HCT116 (cell line): ENCODE measurements around the gene DISP2. TPM values are rescaled to one million over a fixed set of nuclear protein-coding genes. Genes with fewer than 3 reads are reported as not detected.

Experiments used
- ATAC-seq: fragments of 200-7000 bp; cut with Tn5 transposase; 2 replicates; pipeline ENCODE4 v1.9.1; 2020; ENCODE audit warnings: mild to moderate bottlenecking, moderate library complexity
- BruUV-seq: library from RNA; stranded (reverse); fragments of 400-500 nt; replicated peaks from 2 replicates; lab custom pipeline; 2021; lab: Mats Ljungman, UMichigan
- CTCF ChIA-PET: fragments of 300-600 bp; sonication (Branson Sonifier 250); formaldehyde crosslinking; loops from one replicate; lab custom pipeline; 2021; ENCODE audit warnings: antibody characterized with exemption; lab: Charles Lee
- POLR2A ChIA-PET: fragments of 300-600, 350-600 bp; sonication (Branson Sonifier 250); formaldehyde crosslinking; loops from one replicate; lab custom pipeline; 2021; ENCODE audit warnings: antibody characterized with exemption; lab: Charles Lee
- RAD21 ChIA-PET, 2 experiments: fragments of 300-600 bp; sonication (Branson Sonifier 250); formaldehyde crosslinking; loops; one replicate each; lab custom pipeline; 2023; ENCODE audit warnings: low total read pairs in 2 of 2; ENCODE audit not compliant: uncharacterized antibody in 2 of 2, unreplicated experiment in 2 of 2, low non-redundant PET in 1 of 2; lab: Charles Lee
- DNase-seq: peaks from one replicate; pipeline ENCODE4 v3.0.0-alpha.2; 2010; ENCODE audit warnings: low read depth, low spot score
- H2AFZ ChIP-seq: fragments of 200-600 bp; shearing (Covaris generic), sonication (generic); 2 replicates; pipeline ENCODE4 v1.6.1; 2017; ENCODE audit warnings: low read depth, mixed run types, mixed read lengths, antibody characterized with exemption, low read length; ENCODE audit not compliant: poor library complexity, severe bottlenecking
- H3K27ac ChIP-seq: 2 replicates; pipeline ENCODE4 v1.5.1; 2012; ENCODE audit warnings: low read depth, low read length
- H3K27me3 ChIP-seq: fragments of 200-600 bp; sonication (generic); 2 replicates; pipeline ENCODE4 v1.6.1; 2016; ENCODE audit warnings: mixed run types, low read length, mixed read lengths; ENCODE audit not compliant: insufficient read depth
- H3K36me3 ChIP-seq, 2 experiments: fragments of 200-500 bp in 1 of 2; fragments of 200-600 bp in 1 of 2; sonication (Bioruptor generic) in 1 of 2; sonication (generic) in 1 of 2; 2 replicates each; pipeline versions ENCODE4 v1.5.1 to v1.6.1; 2014 to 2016; ENCODE audit warnings: low read length in 2 of 2, inconsistent platforms in 1 of 2, mixed read lengths in 1 of 2, mixed run types in 1 of 2; ENCODE audit not compliant: insufficient read depth in 2 of 2, control insufficient read depth in 1 of 2
- H3K4me1 ChIP-seq, 2 experiments: fragments of 200-600 bp in 1 of 2; sonication (generic) in 1 of 2; 2 replicates each; pipeline versions ENCODE4 v1.5.1 to v1.6.1; 2012 to 2017; ENCODE audit warnings: low read length in 2 of 2, inconsistent platforms in 1 of 2, mild to moderate bottlenecking in 1 of 2, mixed read lengths in 1 of 2, mixed run types in 1 of 2, moderate library complexity in 1 of 2; ENCODE audit not compliant: insufficient read depth in 2 of 2, control insufficient read depth in 1 of 2
- H3K4me2 ChIP-seq: fragments of 200-600 bp; sonication (generic); 2 replicates; pipeline ENCODE4 v1.6.1; 2017; ENCODE audit warnings: mixed run types, low read length, mixed read lengths
- H3K4me3 ChIP-seq, 2 experiments: fragments of 200-600 bp in 1 of 2; sonication (generic) in 1 of 2; replicated peaks in 1 of 2; 2 replicates each; pipeline ENCODE4 v1.5.1; 2011 to 2016; ENCODE audit warnings: low read length in 2 of 2, control low read depth in 1 of 2, low read depth in 1 of 2, mild to moderate bottlenecking in 1 of 2, mixed read lengths in 1 of 2, mixed run types in 1 of 2
- H3K79me2 ChIP-seq: fragments of 200-600 bp; sonication (generic); 2 replicates; pipeline ENCODE4 v1.6.1; 2017; ENCODE audit warnings: mild to moderate bottlenecking, mixed run types, low read length, moderate library complexity, mixed read lengths; ENCODE audit not compliant: insufficient read depth
- H3K9ac ChIP-seq: fragments of 200-600 bp; sonication (generic); 2 replicates; pipeline ENCODE4 v1.6.1; 2016; ENCODE audit warnings: low read length, mixed read lengths
- H3K9me2 ChIP-seq: fragments of 200-600 bp; sonication (generic), shearing (Covaris generic); 2 replicates; pipeline ENCODE4 v1.6.1; 2017; ENCODE audit warnings: mixed run types, mild to moderate bottlenecking, moderate library complexity; ENCODE audit not compliant: insufficient read depth
- H3K9me3 ChIP-seq, 2 experiments: fragments of 200-500 bp in 1 of 2; fragments of 200-600 bp in 1 of 2; sonication (Bioruptor generic) in 1 of 2; sonication (generic) in 1 of 2; 2 replicates each; pipeline ENCODE4 v1.6.1; 2014 to 2017; ENCODE audit warnings: low read length in 2 of 2, mixed read lengths in 2 of 2, inconsistent platforms in 1 of 2, low read depth in 1 of 2, mild to moderate bottlenecking in 1 of 2, mixed run types in 1 of 2, moderate library complexity in 1 of 2; ENCODE audit not compliant: control insufficient read depth in 1 of 2, insufficient read depth in 1 of 2
- H4K20me1 ChIP-seq: fragments of 200-600 bp; sonication (generic), shearing (Covaris generic); 2 replicates; pipeline ENCODE4 v1.6.1; 2017; ENCODE audit warnings: mixed run types, mild to moderate bottlenecking, moderate library complexity; ENCODE audit not compliant: insufficient read depth
- CEBPB ChIP-seq: IDR thresholded peaks from 2 replicates; pipeline ENCODE4 v1.6.1; 2012; ENCODE audit warnings: low read depth
- EGR1 ChIP-seq: IDR thresholded peaks from 2 replicates; pipeline ENCODE4 v1.6.1; 2012; ENCODE audit warnings: low read depth
- ELF1 ChIP-seq: IDR thresholded peaks from 2 replicates; pipeline ENCODE4 v1.6.1; 2012; ENCODE audit warnings: low read depth, borderline replicate concordance
- EZH2phosphoT487 ChIP-seq: fragments of 200-600 bp; IDR thresholded peaks from 2 replicates; pipeline ENCODE4 v1.6.1; 2018; ENCODE audit warnings: antibody characterized with exemption, borderline replicate concordance
- JUND ChIP-seq: IDR thresholded peaks from 2 replicates; pipeline ENCODE4 v1.6.1; 2012
- POLR2A ChIP-seq: IDR thresholded peaks from 2 replicates; pipeline ENCODE4 v1.7.0; 2011; ENCODE audit warnings: borderline replicate concordance; ENCODE audit not compliant: insufficient read depth, insufficient read length; ENCODE audit errors: extremely low read depth
- RAD21 ChIP-seq: IDR thresholded peaks from 2 replicates; pipeline ENCODE4 v1.6.1; 2012; ENCODE audit warnings: low read depth, mild to moderate bottlenecking
- SIN3A ChIP-seq: IDR thresholded peaks from 2 replicates; pipeline ENCODE4 v1.6.1; 2012; ENCODE audit warnings: low read depth
- SRF ChIP-seq: IDR thresholded peaks from 2 replicates; pipeline ENCODE4 v1.6.1; 2012; ENCODE audit warnings: low read depth
- YY1 ChIP-seq: IDR thresholded peaks from 2 replicates; pipeline ENCODE4 v1.6.1; 2011; ENCODE audit warnings: low read length, low read depth, moderate library complexity, mild to moderate bottlenecking; ENCODE audit not compliant: insufficient replicate concordance; ENCODE audit errors: extremely low read depth
- ZNF274 ChIP-seq: fragments of 200-500 bp; sonication (Bioruptor generic); IDR thresholded peaks from 2 replicates; pipeline ENCODE4 v1.6.1; 2014; ENCODE audit warnings: mild to moderate bottlenecking, low read depth, low read length, inconsistent platforms
- intact Hi-C: fragments of 100-400 bp; cut with micrococcal nuclease; formaldehyde crosslinking; loops from 2 replicates; pipeline ENCODE4 v1.10.0; 2022
- total RNA-seq: library from RNA; stranded (reverse); gene quantifications from one replicate; pipeline ENCODE4 v1.2.1, GENCODE V29; 2021; ENCODE audit not compliant: unreplicated experiment
- TF ChIP-seq, protein P1 (sequence below): IDR thresholded peaks from 2 replicates; pipeline ENCODE4 v1.6.1; 2012
- TF ChIP-seq, protein P2 (sequence below), 3 experiments: fragments of 200-600 bp in 1 of 3; sonication (generic) in 1 of 3; IDR thresholded peaks in 2 of 3; conservative IDR thresholded peaks in 1 of 3; 2 replicates each; pipeline ENCODE4 v1.5.1; 2012 to 2017; ENCODE audit warnings: low read depth in 2 of 3, low read length in 2 of 3, antibody characterized with exemption in 1 of 3, borderline replicate concordance in 1 of 3, control low read depth in 1 of 3, mild to moderate bottlenecking in 1 of 3, mixed read lengths in 1 of 3, mixed run types in 1 of 3, moderate library complexity in 1 of 3; ENCODE audit not compliant: insufficient read depth in 1 of 3
- TF ChIP-seq, protein P3 (sequence below): IDR thresholded peaks from 2 replicates; pipeline ENCODE4 v1.6.1; 2011; ENCODE audit warnings: mild to moderate bottlenecking, low read length, moderate library complexity; ENCODE audit not compliant: insufficient replicate concordance; ENCODE audit errors: extremely low read depth

Gene DISP2
- total RNA-seq, 1 experiment from 2014 or later = 3.3 TPM

DNA sequence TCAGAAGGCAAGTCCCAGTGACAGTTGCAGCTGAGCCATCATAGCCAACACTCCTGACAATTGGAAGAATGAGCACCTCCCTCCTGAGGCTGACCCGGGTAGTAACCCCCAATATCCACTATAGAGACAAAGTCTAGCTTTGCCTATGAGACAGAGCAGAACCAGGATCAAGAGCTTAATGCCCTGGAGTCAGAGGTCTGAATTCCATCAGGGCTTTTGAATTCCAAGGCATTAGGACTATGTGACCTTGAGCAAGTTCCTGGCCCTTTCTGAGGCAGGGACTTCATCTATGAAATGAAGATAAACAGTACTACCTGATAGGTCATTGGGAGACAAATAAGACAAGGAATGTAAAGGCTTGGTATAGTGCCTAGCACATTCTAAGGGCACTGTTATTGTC, 37.6 kb upstream of the DISP2 start:
- RAD21 ChIA-PET = interaction anchor here in 1 of 2 experiments (0.7 kb wide), 1 partner anchor 237 kb away, joined by 3 read pairs; no protein-coding TSS in a partner anchor
- Histone ChIP-seq H3K4me2 (no peak overlapping the region), H3K27me3 (no peaks in the 10 kb centered on the region), H3K79me2 (no peaks in the 10 kb centered on the region), H3K4me1 (peaks cover 4 to 18% of the 10 kb centered on the region in 2 experiments; a peak in 3 of 4 replicates), H3K27ac (no peak overlapping the region), H3K9me3 (no peaks in the 10 kb centered on the region), H4K20me1 (no peaks in the 10 kb centered on the region), H3K9me2 (no peaks in the 10 kb centered on the region)
- CTCF ChIA-PET = interaction anchor here (1.0 to 5.3 kb wide), 5 partner anchors 11 to 31 kb away, joined by 3 to 44 read pairs (median 5); partner anchors contain the start of genes CCDC9B and PLCB2
- ATAC-seq = no peak
- no peak for DNase-seq
- BruUV-seq = no TSS peak
- intact Hi-C loops = no loop called here
- TF ChIP-seq ELF1 (no peak), ZNF274 (no peak), RAD21 (no peak), SRF (no peak), SIN3A (no peak), POLR2A (no peak), EGR1 (no peak), CEBPB (no peak), JUND (no peak), EZH2phosphoT487 (no peak), YY1 (no peak)
- TF ChIP-seq, protein P1, sequence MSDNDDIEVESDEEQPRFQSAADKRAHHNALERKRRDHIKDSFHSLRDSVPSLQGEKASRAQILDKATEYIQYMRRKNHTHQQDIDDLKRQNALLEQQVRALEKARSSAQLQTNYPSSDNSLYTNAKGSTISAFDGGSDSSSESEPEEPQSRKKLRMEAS = no peak
- TF ChIP-seq, protein P2, sequence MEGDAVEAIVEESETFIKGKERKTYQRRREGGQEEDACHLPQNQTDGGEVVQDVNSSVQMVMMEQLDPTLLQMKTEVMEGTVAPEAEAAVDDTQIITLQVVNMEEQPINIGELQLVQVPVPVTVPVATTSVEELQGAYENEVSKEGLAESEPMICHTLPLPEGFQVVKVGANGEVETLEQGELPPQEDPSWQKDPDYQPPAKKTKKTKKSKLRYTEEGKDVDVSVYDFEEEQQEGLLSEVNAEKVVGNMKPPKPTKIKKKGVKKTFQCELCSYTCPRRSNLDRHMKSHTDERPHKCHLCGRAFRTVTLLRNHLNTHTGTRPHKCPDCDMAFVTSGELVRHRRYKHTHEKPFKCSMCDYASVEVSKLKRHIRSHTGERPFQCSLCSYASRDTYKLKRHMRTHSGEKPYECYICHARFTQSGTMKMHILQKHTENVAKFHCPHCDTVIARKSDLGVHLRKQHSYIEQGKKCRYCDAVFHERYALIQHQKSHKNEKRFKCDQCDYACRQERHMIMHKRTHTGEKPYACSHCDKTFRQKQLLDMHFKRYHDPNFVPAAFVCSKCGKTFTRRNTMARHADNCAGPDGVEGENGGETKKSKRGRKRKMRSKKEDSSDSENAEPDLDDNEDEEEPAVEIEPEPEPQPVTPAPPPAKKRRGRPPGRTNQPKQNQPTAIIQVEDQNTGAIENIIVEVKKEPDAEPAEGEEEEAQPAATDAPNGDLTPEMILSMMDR (IDR thresholded peaks at IDR 0.05 in 2 of 3, conservative IDR thresholded peaks at IDR 0.05 in 1 of 3; ENCODE audit: borderline replicate concordance in 1 of 3, insufficient read depth in 1 of 3, low read depth in 2 of 3, low read length in 2 of 3) = no peak
- TF ChIP-seq, protein P3, sequence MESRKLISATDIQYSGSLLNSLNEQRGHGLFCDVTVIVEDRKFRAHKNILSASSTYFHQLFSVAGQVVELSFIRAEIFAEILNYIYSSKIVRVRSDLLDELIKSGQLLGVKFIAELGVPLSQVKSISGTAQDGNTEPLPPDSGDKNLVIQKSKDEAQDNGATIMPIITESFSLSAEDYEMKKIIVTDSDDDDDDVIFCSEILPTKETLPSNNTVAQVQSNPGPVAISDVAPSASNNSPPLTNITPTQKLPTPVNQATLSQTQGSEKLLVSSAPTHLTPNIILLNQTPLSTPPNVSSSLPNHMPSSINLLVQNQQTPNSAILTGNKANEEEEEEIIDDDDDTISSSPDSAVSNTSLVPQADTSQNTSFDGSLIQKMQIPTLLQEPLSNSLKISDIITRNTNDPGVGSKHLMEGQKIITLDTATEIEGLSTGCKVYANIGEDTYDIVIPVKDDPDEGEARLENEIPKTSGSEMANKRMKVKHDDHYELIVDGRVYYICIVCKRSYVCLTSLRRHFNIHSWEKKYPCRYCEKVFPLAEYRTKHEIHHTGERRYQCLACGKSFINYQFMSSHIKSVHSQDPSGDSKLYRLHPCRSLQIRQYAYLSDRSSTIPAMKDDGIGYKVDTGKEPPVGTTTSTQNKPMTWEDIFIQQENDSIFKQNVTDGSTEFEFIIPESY = no peak
- TF ChIP-seq, all 23 proteins: peak for 0
- POLR2A ChIA-PET = no interaction called here
- Histone ChIP-seq H3K36me3 (no peaks in the 10 kb centered on the region), H3K4me3 (no peak overlapping the region), H2AFZ (no peak overlapping the region), H3K9ac (no peak overlapping the region)
